ENCODE data around the gene RASAL1.
A peak's percentile ranks its signal among the peaks of the same experiment; 100 is the strongest.

The RASAL1 gene

DNA sequence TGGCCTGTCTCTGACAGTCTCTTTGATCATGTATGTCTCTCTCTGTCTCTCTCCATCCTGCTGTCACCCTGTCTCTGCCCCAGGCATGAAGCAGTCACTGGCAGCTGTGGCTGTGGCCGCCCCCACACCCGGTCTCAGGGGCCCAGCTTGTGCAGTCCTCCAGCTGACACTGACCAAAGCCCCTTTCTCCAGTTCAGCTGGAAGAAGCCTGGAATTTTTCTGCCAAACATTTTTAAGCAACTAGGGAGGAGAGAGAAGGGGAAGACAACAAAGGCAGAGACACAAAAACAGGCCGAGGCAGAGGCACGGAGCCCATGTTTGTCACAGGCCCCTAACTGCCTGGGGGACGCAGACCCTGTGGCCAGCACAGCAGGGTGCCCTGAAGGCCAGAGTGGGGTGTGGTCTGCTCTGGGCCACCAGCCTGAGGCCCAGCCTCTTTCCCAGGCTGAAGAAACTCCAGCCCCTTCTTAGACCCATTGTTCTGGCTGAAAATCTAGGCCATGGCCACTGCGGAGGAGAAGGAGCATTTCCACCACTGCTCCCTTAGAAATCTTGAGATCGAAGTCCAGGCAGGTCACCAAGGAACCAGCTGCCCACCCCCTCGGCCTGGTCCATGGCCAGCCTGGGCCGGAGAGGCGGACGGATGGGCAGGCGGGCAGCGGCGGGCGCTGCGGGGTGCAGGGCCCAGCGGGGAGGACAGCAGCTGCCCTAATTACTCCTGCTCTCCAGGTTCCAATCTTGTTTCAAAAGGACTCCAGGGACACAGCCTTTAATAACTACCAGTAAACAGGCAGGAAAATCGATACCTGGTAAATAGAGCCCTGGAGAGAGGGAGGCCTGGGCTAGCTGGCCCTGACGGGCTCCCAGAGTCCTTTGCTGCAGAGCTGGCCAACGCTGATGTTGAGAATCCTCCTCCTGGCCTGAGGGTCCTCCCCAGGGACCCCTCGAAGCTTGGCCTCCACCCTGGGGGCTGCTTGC lies 64.1 kb downstream of the RASAL1 start:
- no peak for DNase-seq

- DNase-seq, result peak in 1 of 5 experiments; percentile 36
Measured at GRCh38 chr12:113070117-113070906, 65.2 kb downstream of the RASAL1 start.

- DNase-seq, result no peak
Measured at GRCh38 chr12:113069751-113070116, 65.8 kb downstream of the RASAL1 start.

DNA sequence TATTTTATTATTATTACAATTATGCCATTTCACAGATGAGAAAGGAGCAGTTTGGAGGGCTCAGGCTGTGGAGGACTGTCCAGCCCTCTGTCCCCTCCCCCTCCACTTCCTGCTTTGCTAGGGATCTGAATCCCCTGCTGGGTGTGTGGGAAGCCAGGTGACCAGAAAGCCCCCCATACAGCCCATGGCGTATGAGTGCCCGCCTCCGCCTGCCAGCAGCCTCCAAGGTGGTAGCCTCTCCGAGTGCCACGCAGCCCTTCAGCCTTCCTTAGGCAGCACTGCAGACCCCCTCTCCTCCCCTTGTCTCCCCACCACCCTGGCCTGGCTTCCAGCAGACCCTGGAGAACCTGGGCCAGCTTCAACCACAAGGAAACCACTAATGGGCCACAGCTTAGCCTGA lies 66.4 kb downstream of the RASAL1 start:
- DNase-seq, result no peak

GRCh38 chr12:113067987-113068935 lies 67.3 kb downstream of the RASAL1 start:
- no peak for DNase-seq

GRCh38 chr12:113066813-113067400 lies 68.7 kb downstream of the RASAL1 start:
- no peak for DNase-seq

- no peak for DNase-seq
Measured at GRCh38 chr12:113065126-113066007, 70.2 kb downstream of the RASAL1 start.

GRCh38 chr12:113064395-113065125 lies 71.0 kb downstream of the RASAL1 start:
- DNase-seq, result no peak

- DNase-seq, result no peak
Measured at GRCh38 chr12:113063396-113064350, 71.9 kb downstream of the RASAL1 start.

GRCh38 chr12:113062502-113063395 lies 72.8 kb downstream of the RASAL1 start:
- DNase-seq, result no peak

GRCh38 chr12:113061061-113061694 lies 74.4 kb downstream of the RASAL1 start:
- no peak for DNase-seq

GRCh38 chr12:113060336-113060960 lies 75.1 kb downstream of the RASAL1 start:
- no peak for DNase-seq

- DNase-seq, result peak in 1 of 5 experiments; percentile 6
Measured at GRCh38 chr12:113059071-113059595, 76.4 kb downstream of the RASAL1 start.

- DNase-seq, result no peak
Measured at GRCh38 chr12:113058553-113058952, 77.0 kb downstream of the RASAL1 start.

GRCh38 chr12:113057565-113058485 lies 77.7 kb downstream of the RASAL1 start:
- no peak for DNase-seq
